Natural killer cell (primary cell): ENCODE results near the gene CARD11. TPM values are rescaled to one million over a fixed set of nuclear protein-coding genes. Genes with fewer than 3 reads are reported as not detected.

Experiments used
- ATAC-seq, 3 donors: fragments of 150-1000 bp in 2 of 3; fragments of 200-7000 bp in 1 of 3; cut with Tn5 transposase; 1 replicate in 1 of 3; 2 replicates in 2 of 3; pipeline ENCODE4 v1.10.0; 2021; ENCODE audit warnings: mild to moderate bottlenecking in 2 of 3, moderate library complexity in 2 of 3
- DNase-seq, 2 donors: peaks; one replicate each; pipeline versions ENCODE4 v3.0.0 to v3.0.0-alpha.2; 2013 to 2021; ENCODE audit warnings: mixed read lengths in 1 of 2
- H3K27ac ChIP-seq: one replicate; pipeline ENCODE4 v1.5.1; 2013; ENCODE audit warnings: mild to moderate bottlenecking, low read length
- H3K27me3 ChIP-seq: one replicate; pipeline ENCODE4 v1.6.1; 2013; ENCODE audit warnings: low read length; ENCODE audit not compliant: control insufficient read depth, insufficient read depth
- H3K36me3 ChIP-seq: one replicate; pipeline ENCODE4 v1.6.1; 2013; ENCODE audit warnings: low read length; ENCODE audit not compliant: control insufficient read depth, insufficient read depth
- H3K4me1 ChIP-seq: one replicate; pipeline ENCODE4 v1.6.1; 2013; ENCODE audit warnings: low read length; ENCODE audit not compliant: control insufficient read depth, insufficient read depth
- H3K4me3 ChIP-seq: one replicate; pipeline ENCODE4 v1.5.1; 2013; ENCODE audit warnings: low read length
- H3K9me3 ChIP-seq: one replicate; pipeline ENCODE4 v1.6.1; 2013; ENCODE audit warnings: low read length; ENCODE audit not compliant: control insufficient read depth, insufficient read depth
- H3K27ac Mint-ChIP-seq, 2 donors: one replicate each; pipeline ENCODE4 v1.8.0; 2022; ENCODE audit warnings: mild to moderate bottlenecking in 2 of 2, mixed read lengths in 2 of 2, moderate library complexity in 1 of 2
- H3K27me3 Mint-ChIP-seq, 2 donors: one replicate each; pipeline ENCODE4 v1.8.0; 2022; ENCODE audit warnings: low read depth in 2 of 2, mixed read lengths in 2 of 2
- H3K36me3 Mint-ChIP-seq: one replicate; pipeline ENCODE4 v1.8.0; 2022; ENCODE audit warnings: mixed read lengths
- H3K4me1 Mint-ChIP-seq, 2 donors: one replicate each; pipeline ENCODE4 v1.8.0; 2022; ENCODE audit warnings: mixed read lengths in 2 of 2
- H3K4me3 Mint-ChIP-seq: one replicate; pipeline ENCODE4 v1.8.0; 2022; ENCODE audit warnings: mild to moderate bottlenecking, moderate library complexity, mixed read lengths
- H3K9me3 Mint-ChIP-seq, 2 donors: one replicate each; pipeline ENCODE4 v1.8.0; 2022; ENCODE audit warnings: mixed read lengths in 2 of 2
- WGBS: methylation state at CpG from one replicate; pipeline ENCODE4 v1.1.7; 2013; ENCODE audit warnings: missing lambda C conversion rate; ENCODE audit not compliant: insufficient coverage; 5-methylcytosine and 5-hydroxymethylcytosine counted together
- intact Hi-C: fragments of 100-400 bp; cut with micrococcal nuclease; formaldehyde crosslinking; loops from one replicate; pipeline ENCODE4 v1.14.2; 2022
- total RNA-seq, 4 donors: library from RNA; stranded (reverse); fragments of 120-200 nt in 1 of 4; gene quantifications; one replicate each; pipeline versions ENCODE4 v1.2.3 to v1.2.4, GENCODE V29; 2013 to 2022
- TF ChIP-seq, protein P1 (sequence below): fragments of 200-600 bp; IDR thresholded peaks from one replicate; pipeline ENCODE4 v1.8.0; 2022; ENCODE audit warnings: antibody characterized with exemption

Gene CARD11
- total RNA-seq, 3 donors from 2014 or later (not counting 1 experiment from before 2014, with no cell fraction given), result 196 to 233 (median 199) TPM

DNA sequence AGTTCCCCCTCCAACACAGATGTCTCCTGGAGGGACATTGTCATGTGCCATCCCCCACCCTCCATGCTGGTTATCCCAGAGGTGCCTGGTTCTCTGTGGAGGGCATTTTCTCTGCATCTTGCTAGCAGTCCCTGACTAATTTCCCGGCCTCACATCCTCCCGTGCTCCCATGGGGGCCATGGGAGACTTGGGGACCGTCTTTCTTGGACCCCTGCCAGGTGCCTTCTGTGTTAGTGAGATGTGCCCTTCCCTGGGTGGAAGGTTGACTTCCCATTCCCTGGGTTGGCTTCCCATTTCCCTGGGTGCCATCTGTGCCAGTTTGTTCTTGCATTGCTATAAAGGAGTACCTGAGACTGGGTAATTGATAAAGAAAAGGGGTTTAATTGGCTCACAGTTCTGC, 177.1 kb downstream of the CARD11 start:
- Histone ChIP-seq H3K27ac (no peak overlapping the region), H3K9me3 (no peaks in the 10 kb centered on the region), H3K36me3 (no peaks in the 10 kb centered on the region), H3K4me1 (peaks cover 47% of the 10 kb centered on the region), H3K4me3 (no peak overlapping the region), H3K27me3 (no peaks in the 10 kb centered on the region)
- 75% methylated on average over 3 of the region's 3 CpGs for WGBS
- H3K27ac Mint-ChIP-seq, result no peak overlapping the region
- ATAC-seq (no peak), DNase-seq (no peak)
- intact Hi-C loops, result loop anchor here (10.0 kb wide), 1 partner anchor 808 kb away; no protein-coding TSS in a partner anchor
- H3K4me1 Mint-ChIP-seq, result peaks cover 26 to 29% of the 10 kb centered on the region in 2 donors
- H3K9me3 Mint-ChIP-seq, result no peaks in the 10 kb centered on the region
- no peaks in the 10 kb centered on the region for H3K36me3 Mint-ChIP-seq
- H3K27me3 Mint-ChIP-seq, result peaks cover 6% of the 10 kb centered on the region in 2 donors
- TF ChIP-seq, protein P1, sequence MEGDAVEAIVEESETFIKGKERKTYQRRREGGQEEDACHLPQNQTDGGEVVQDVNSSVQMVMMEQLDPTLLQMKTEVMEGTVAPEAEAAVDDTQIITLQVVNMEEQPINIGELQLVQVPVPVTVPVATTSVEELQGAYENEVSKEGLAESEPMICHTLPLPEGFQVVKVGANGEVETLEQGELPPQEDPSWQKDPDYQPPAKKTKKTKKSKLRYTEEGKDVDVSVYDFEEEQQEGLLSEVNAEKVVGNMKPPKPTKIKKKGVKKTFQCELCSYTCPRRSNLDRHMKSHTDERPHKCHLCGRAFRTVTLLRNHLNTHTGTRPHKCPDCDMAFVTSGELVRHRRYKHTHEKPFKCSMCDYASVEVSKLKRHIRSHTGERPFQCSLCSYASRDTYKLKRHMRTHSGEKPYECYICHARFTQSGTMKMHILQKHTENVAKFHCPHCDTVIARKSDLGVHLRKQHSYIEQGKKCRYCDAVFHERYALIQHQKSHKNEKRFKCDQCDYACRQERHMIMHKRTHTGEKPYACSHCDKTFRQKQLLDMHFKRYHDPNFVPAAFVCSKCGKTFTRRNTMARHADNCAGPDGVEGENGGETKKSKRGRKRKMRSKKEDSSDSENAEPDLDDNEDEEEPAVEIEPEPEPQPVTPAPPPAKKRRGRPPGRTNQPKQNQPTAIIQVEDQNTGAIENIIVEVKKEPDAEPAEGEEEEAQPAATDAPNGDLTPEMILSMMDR, result no peak
- no peak overlapping the region for H3K4me3 Mint-ChIP-seq

DNA sequence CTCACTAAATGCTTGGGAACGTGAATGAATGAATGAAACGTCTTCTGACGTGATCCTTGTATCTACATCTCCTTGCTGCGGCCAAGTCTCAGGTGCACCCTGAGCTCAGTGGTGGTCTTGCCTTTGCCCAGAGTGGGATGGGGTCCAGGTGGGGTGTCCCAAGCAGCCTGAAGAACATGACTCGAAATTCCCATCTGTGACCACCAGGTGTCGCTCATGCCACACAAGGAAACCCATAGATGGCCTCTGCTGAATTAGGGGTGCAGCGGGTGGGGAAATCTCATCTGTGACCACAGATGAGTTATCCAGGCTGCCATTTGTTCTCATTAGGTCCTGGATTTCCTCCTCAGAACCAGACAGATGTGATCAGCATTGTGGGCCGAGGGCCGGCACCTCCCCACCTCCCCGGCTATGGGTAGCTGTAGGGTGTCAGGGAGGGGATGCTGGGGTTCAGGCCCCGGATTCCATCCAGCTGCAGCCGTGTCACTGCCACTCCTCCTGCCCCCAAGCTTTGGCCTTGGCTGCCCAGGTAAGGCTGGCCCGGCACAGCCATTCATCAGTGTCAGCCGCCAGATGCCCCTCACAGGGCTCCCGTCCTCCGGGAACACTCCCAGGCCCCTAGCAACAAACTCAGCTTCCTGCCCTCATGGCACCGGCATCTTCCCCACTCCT, 178.5 kb downstream of the CARD11 start:
- Histone ChIP-seq H3K4me1 (peaks cover 34% of the 10 kb centered on the region), H3K4me3 (no peak overlapping the region), H3K27ac (no peak overlapping the region), H3K9me3 (no peaks in the 10 kb centered on the region), H3K27me3 (no peaks in the 10 kb centered on the region), H3K36me3 (no peaks in the 10 kb centered on the region)
- ATAC-seq, result peak in 2 of 3 donors; percentile 28 to 30
- DNase-seq, result peak; percentile 68 to 91
- Mint-ChIP-seq H3K9me3 (no peaks in the 10 kb centered on the region), H3K4me3 (peak overlapping the region; percentile 74), H3K27me3 (peaks cover 6 to 13% of the 10 kb centered on the region in 2 donors), H3K4me1 (peaks cover 20 to 22% of the 10 kb centered on the region in 2 donors), H3K27ac (peak overlapping the region; percentile 46 to 51), H3K36me3 (no peaks in the 10 kb centered on the region)
- TF ChIP-seq, protein P1, result peak; percentile 98
- intact Hi-C loops, result loop anchor here (1.0 to 10.0 kb wide), 4 partner anchors 290 to 1032 kb away; no protein-coding TSS in a partner anchor
- 66% methylated on average over 17 of the region's 17 CpGs for WGBS

DNA sequence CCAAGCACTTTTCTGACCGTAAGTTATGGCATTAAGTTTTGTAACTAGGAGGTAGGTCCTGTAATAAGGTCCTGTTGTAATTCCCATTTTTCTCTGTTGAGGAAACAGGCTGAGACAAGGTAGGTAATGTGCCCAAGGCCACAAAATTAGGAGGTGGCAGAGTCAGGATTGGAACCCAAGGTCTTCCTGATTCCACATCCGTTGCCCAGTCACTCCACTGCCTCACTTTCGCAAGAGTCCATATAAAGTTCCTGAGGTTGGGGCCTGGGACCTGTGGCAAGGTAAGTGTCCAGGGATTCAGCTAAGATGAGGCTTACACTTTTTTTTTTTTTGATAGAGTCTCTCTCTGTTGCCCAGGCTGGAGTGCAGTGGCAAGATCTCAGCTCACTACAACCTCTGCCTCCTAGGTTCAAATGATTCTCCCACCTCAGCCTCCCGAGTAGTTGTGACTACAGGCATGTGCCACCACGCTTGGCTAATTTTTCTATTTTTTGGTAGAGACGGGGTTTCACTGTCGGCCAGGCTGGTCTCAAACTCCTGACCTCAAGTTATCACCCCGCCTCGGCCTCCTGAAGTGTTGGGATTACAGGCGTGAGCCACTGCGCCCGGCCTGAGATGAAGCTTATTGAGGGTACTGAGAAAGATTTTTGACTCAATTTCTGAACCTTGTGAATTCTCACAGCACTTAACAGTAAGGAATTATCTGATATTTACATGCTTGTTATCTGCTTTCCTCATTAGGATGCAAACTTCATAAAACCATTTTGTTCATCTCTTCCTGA, 179.3 kb downstream of the CARD11 start:
- ATAC-seq (no peak), DNase-seq (no peak)
- H3K4me1 ChIP-seq, result peaks cover 31% of the 10 kb centered on the region
- Mint-ChIP-seq H3K4me3 (peak overlapping the region; percentile 74), H3K27ac (peak overlapping the region; percentile 63 to 91), H3K4me1 (peaks cover 20 to 22% of the 10 kb centered on the region in 2 donors), H3K36me3 (no peaks in the 10 kb centered on the region), H3K27me3 (peaks cover 6 to 13% of the 10 kb centered on the region in 2 donors), H3K9me3 (no peaks in the 10 kb centered on the region)
- no peaks in the 10 kb centered on the region for H3K9me3 ChIP-seq
- intact Hi-C loops, result loop anchor here (10.0 kb wide), 1 partner anchor 810 kb away; no protein-coding TSS in a partner anchor
- H3K36me3 ChIP-seq, result no peaks in the 10 kb centered on the region
- WGBS, result 91% methylated on average over 12 of the region's 12 CpGs
- H3K27ac ChIP-seq, result peak overlapping the region; percentile 69
- no peak overlapping the region for H3K4me3 ChIP-seq
- H3K27me3 ChIP-seq, result no peaks in the 10 kb centered on the region
- TF ChIP-seq, protein P1, result no peak
